GM12891 (cell line): ENCODE data around the gene TREML4.

Experiments used
- POLR2A ChIP-seq: IDR thresholded peaks from 2 replicates; pipeline ENCODE4 v1.6.1; 2011; ENCODE audit warnings: low read depth, low read length, control low read depth
- POLR2AphosphoS5 ChIP-seq: IDR thresholded peaks from 2 replicates; pipeline ENCODE4 v1.6.1; 2011; ENCODE audit warnings: low read depth, low read length, control low read depth

GRCh38 chr6:41252401-41253169 is 24.4 kb downstream of the TREML4 start:
- TF ChIP-seq POLR2A (no peak), POLR2AphosphoS5 (no peak)
